ENCODE data around the gene SPTBN1. TPM values are rescaled to one million over a fixed set of nuclear protein-coding genes. Genes with fewer than 3 reads are reported as not detected.
A peak's percentile ranks its signal among the peaks of the same experiment; 100 is the strongest.

SPTBN1 gene
- total and polyA plus RNA-seq, 2 of the 13 experiments (the other 11 are each of a cell fraction or from before 2014, with no cell fraction given): 123 to 299 TPM

GRCh38 chr2:54522624-54523281 is 66.6 kb downstream of the SPTBN1 start (continued):
- TF ChIP-seq THAP7 (CRISPR knock-in tag; IDR thresholded peaks at IDR 0.05) (no peak), ARID5B (CRISPR knock-in tag; IDR thresholded peaks at IDR 0.05) (0 out of 2 replicates have a peak, but pooled peaks have one; percentile 21), FOXK1 (CRISPR knock-in tag; IDR thresholded peaks at IDR 0.05; ENCODE audit: borderline replicate concordance, low read depth) (no peak), MXI1 (IDR thresholded peaks at IDR 0.05; ENCODE audit: borderline replicate concordance, low read depth, low read length) (0 out of 3 replicates have a peak, but pooled peaks have one; percentile 6), ZNF879 (CRISPR knock-in tag; IDR thresholded peaks at IDR 0.05) (no peak), SOX6 (IDR thresholded peaks at IDR 0.05) (no peak), SOX6 (CRISPR knock-in tag; IDR thresholded peaks at IDR 0.05) (peak; percentile 34; the same call in 1 of the 2 replicates), RBAK (CRISPR knock-in tag; IDR thresholded peaks at IDR 0.05) (no peak), HNF1A (IDR thresholded peaks at IDR 0.05; ENCODE audit: low read depth) (no peak), HNF1A (CRISPR knock-in tag; IDR thresholded peaks at IDR 0.05; ENCODE audit: borderline replicate concordance) (no peak), TBL1XR1 (IDR thresholded peaks at IDR 0.05; ENCODE audit: borderline replicate concordance, low read length, partially characterized antibody) (no peak), ELK4 (CRISPR knock-in tag; IDR thresholded peaks at IDR 0.05; ENCODE audit: borderline replicate concordance) (no peak), POGK (CRISPR knock-in tag; conservative IDR thresholded peaks at IDR 0.05) (no peak), ZBTB34 (CRISPR knock-in tag; IDR thresholded peaks at IDR 0.05) (no peak), ZBTB1 (CRISPR knock-in tag; IDR thresholded peaks at IDR 0.05; ENCODE audit: borderline replicate concordance) (no peak)
